Activated CD4-positive, alpha-beta T cell treated with anti-CD3 and anti-CD28 coated beads, Interleukin-2, amount 10 ng/mL, durations not matched to agents 24 days and 14 days (primary cell): ENCODE measurements around the gene AOC3. TPM values are rescaled to one million over a fixed set of nuclear protein-coding genes. Genes with fewer than 3 reads are reported as not detected.
"Not testable (repeated sequence)": the region's sequence is repeated elsewhere in the genome, so short reads cannot be mapped to it uniquely, and the experiment has no call there.

Experiments used
- DNase-seq: peaks from one replicate; pipeline ENCODE4 v3.0.0; 2022
- H3K27ac Mint-ChIP-seq: one replicate; pipeline ENCODE4 v1.8.0; 2022; ENCODE audit warnings: mild to moderate bottlenecking, mixed read lengths
- H3K27me3 Mint-ChIP-seq: one replicate; pipeline ENCODE4 v1.8.0; 2022; ENCODE audit warnings: mixed read lengths
- H3K36me3 Mint-ChIP-seq: one replicate; pipeline ENCODE4 v1.8.0; 2022; ENCODE audit warnings: low read depth, mild to moderate bottlenecking, mixed read lengths
- H3K4me1 Mint-ChIP-seq: one replicate; pipeline ENCODE4 v1.8.0; 2021; ENCODE audit warnings: mixed read lengths
- H3K4me3 Mint-ChIP-seq: one replicate; pipeline ENCODE4 v1.8.0; 2022; ENCODE audit warnings: mild to moderate bottlenecking, moderate library complexity, mixed read lengths
- H3K9me3 Mint-ChIP-seq: one replicate; pipeline ENCODE4 v1.8.0; 2021; ENCODE audit warnings: mixed read lengths
- intact Hi-C: fragments of 100-400 bp; cut with micrococcal nuclease; formaldehyde crosslinking; loops from one replicate; pipeline ENCODE4 v1.15.1; 2023
- total RNA-seq: library from RNA; stranded (reverse); gene quantifications from 2 replicates; pipeline ENCODE4 v1.2.3, GENCODE V29; 2022

AOC3 gene
- total RNA-seq, 1 donor from 2014 or later = 2.2 TPM

DNA sequence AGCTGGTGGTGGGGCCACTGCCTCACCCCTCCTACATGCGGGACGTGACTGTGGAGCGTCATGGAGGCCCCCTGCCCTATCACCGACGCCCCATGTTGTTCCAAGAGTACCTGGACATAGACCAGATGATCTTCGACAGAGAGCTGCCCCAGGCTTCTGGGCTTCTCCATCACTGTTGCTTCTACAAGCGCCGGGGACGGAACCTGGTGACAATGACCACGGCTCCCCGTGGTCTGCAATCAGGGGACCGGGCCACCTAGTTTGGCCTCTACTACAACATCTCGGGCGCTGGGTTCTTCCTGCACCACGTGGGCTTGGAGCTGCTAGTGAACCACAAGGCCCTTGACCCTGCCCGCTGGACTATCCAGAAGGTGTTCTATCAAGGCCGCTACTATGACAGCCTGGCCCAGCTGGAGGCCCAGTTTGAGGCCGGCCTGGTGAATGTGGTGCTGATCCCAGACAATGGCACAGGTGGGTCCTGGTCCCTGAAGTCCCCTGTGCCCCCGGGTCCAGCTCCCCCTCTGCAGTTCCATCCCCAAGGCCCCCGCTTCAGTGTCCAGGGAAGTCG lies 16.8 kb downstream of the AOC3 start:
- H3K27ac Mint-ChIP-seq, H3K36me3 Mint-ChIP-seq, intact Hi-C loops, H3K9me3 Mint-ChIP-seq, H3K4me1 Mint-ChIP-seq, DNase-seq, H3K4me3 Mint-ChIP-seq, H3K27me3 Mint-ChIP-seq: not testable (repeated sequence)

DNA sequence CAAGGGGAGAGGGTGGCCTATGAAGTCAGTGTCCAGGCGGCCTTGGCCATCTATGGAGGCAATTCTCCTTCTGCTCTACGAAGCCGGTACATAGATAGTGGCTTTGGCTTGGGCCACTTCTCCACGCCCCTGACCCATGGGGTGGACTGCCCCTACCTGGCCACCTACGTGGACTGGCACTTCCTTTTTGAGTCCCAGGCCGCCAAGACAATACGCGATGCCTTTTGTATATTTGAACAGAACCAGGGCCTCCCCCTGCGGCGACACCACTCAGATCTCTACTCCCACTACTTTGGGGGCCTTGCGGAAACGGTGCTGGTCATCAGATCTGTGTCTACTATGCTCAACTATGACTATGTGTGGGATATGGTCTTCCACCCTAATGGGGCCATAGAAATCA lies 17.3 kb downstream of the AOC3 start:
- H3K4me3 Mint-ChIP-seq = no peak overlapping the region
- no peaks in the 10 kb centered on the region for H3K4me1 Mint-ChIP-seq
- H3K9me3 Mint-ChIP-seq = no peaks in the 10 kb centered on the region
- intact Hi-C loops = no loop called here
- H3K27ac Mint-ChIP-seq = no peak overlapping the region
- no peak for DNase-seq
- no peaks in the 10 kb centered on the region for H3K36me3 Mint-ChIP-seq
- peaks cover 6% of the 10 kb centered on the region for H3K27me3 Mint-ChIP-seq

DNA sequence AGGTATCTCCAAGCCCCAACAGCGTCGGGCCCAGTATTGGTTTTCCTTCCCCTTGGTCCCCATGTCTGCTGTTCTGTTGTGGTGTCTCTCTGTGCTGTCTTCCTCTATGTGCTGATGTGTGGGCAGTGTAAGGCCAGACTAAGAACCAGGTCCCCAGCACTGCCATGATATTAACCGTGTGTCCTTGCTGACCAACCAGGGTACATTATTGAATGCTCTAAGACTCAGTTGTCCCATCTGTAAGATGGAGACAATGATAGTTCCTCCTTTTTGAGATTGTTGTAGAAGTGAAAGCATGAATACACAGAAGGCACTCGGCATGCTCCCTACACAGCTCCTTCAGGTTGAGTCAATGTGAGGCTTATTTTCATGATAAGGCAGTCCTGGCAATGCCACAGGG lies 20.6 kb downstream of the AOC3 start:
- no peak for DNase-seq
- H3K36me3 Mint-ChIP-seq = no peaks in the 10 kb centered on the region
- H3K4me1 Mint-ChIP-seq = no peaks in the 10 kb centered on the region
- no peak overlapping the region for H3K27ac Mint-ChIP-seq
- intact Hi-C loops = no loop called here
- H3K27me3 Mint-ChIP-seq = peaks cover 3% of the 10 kb centered on the region
- no peaks in the 10 kb centered on the region for H3K9me3 Mint-ChIP-seq
- H3K4me3 Mint-ChIP-seq = no peak overlapping the region

- H3K27me3 Mint-ChIP-seq = peaks cover 4% of the 10 kb centered on the region
- H3K36me3 Mint-ChIP-seq = no peaks in the 10 kb centered on the region
- no peak overlapping the region for H3K27ac Mint-ChIP-seq
- no peaks in the 10 kb centered on the region for H3K9me3 Mint-ChIP-seq
- H3K4me3 Mint-ChIP-seq = no peak overlapping the region
- DNase-seq = no peak
- no peaks in the 10 kb centered on the region for H3K4me1 Mint-ChIP-seq
- intact Hi-C loops = no loop called here
These were observed 21.4 kb downstream of the AOC3 start for GRCh38 chr17:42872251-42872965.

DNA sequence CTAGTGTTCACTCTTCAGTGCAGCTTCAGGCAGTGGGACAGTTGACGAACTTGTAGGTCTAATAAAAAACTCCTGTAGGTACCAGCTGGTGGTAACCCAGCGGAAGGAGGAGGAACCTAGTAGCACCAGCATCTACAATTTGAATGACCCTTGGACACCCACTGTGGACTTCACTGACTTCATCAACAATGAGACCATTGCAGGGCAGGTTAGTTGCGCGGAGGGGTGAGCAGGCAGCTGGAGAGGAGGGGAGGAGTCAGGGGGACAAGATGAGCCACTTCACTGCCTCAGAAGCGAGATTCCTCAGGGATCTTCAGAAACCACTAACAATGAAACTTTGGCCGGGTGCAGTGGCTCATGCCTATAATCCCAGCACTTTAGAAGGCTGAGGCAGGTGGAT lies 22.3 kb downstream of the AOC3 start:
- H3K4me3 Mint-ChIP-seq = no peak overlapping the region
- no peak overlapping the region for H3K27ac Mint-ChIP-seq
- no peak for DNase-seq
- H3K4me1 Mint-ChIP-seq = no peaks in the 10 kb centered on the region
- H3K9me3 Mint-ChIP-seq = no peaks in the 10 kb centered on the region
- no peaks in the 10 kb centered on the region for H3K36me3 Mint-ChIP-seq
- H3K27me3 Mint-ChIP-seq = peaks cover 4% of the 10 kb centered on the region
- intact Hi-C loops = no loop called here

DNA sequence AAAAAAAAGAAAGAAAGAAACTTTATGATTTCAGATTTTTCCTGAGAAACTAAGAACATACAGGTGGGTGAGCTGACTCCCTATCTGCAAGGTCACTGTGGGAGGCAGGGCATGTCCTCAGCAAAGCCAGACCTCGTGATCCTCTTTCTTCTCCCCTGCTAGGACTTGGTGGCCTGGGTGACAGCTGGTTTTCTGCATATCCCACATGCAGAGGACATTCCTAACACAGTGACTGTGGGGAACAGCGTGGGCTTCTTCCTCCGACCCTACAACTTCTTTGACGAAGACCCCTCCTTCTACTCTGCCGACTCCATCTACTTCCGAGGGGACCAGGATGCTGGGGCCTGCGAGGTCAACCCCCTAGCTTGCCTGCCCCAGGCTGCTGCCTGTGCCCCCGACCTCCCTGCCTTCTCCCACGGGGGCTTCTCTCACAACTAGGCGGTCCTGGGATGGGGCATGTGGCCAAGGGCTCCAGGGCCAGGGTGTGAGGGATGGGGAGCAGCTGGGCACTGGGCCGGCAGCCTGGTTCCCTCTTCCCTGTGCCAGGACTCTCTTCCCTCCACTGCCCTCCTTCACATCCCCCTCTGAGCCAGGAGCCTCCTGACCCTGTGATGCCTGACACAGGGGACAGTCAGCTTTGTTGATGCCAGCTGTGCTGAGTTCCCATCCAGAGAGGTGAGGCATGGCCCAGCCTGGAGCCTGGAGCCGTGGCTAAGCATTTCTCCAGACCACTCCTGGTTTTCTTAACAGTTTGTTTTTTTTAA lies 23.1 kb downstream of the AOC3 start:
- H3K9me3 Mint-ChIP-seq, intact Hi-C loops, H3K27ac Mint-ChIP-seq: not testable (repeated sequence)

DNA sequence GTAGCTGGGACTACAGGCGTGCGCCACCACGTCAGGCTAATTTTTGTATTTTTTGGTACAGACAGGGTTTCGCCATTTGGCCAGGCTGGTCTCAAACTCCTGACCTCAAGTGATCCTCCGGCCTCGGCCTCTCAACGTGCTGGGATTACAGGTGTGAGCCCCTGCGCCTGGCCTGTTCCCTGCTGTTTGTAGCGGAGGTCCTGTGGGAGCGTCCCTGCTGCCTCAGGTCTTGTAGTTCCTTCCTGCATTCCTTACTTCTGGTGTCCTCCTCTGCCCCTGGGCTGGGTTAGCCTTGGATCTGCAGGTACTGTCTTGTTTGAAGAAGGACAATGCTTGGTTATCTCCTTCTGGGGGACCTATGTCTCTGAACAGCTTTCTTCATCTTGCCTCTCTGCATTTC lies 26.0 kb downstream of the AOC3 start:
- H3K27me3 Mint-ChIP-seq = peaks cover 3% of the 10 kb centered on the region
- no peak overlapping the region for H3K4me3 Mint-ChIP-seq
- no peak overlapping the region for H3K27ac Mint-ChIP-seq
- DNase-seq = no peak
- no peaks in the 10 kb centered on the region for H3K4me1 Mint-ChIP-seq
- no peaks in the 10 kb centered on the region for H3K36me3 Mint-ChIP-seq
- H3K9me3 Mint-ChIP-seq = no peaks in the 10 kb centered on the region
- intact Hi-C loops = no loop called here

More for the DNA sequence above, 23.1 kb downstream of the AOC3 start:
- not testable (repeated sequence) for H3K4me1 Mint-ChIP-seq, DNase-seq, H3K4me3 Mint-ChIP-seq, H3K27me3 Mint-ChIP-seq, H3K36me3 Mint-ChIP-seq

DNA sequence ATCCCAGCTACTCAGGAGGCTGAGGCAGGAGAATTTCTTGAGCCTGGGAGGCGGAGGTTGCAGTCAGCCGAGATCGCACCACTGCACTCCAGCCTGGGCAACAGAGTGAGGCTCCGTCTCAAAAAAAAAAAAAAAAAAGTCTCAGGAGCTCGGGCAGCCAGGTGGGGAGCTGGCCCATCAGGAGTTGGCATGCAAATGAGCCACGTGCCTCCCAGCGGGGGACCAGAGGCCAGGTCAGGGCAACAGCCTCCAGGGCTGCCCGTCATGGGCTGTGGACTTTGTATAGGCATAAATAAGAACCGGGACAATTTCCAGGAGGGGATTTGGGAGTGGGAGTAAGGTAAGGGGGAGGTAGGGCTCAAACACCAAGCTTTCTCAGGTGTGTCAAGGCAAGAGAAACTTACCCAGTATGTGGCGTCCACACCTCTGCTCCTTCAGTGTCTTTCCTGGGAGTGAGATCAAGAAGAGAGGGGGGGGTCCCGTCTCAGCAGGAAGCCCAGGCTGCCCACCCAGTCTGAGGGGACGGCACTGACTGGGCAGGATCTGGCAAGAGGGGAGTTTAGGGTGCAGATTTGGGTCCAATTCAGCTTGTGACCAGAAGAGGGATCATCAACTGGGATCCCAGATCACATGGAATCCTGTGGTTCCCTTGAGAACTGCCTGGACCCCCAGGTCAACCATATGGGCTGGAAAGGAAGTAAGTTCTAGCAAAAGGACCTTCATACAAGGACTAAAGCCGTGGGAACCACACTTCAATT lies 27.3 kb downstream of the AOC3 start:
- Mint-ChIP-seq H3K4me3 (no peak overlapping the region), H3K36me3 (no peaks in the 10 kb centered on the region), H3K27ac (no peak overlapping the region), H3K9me3 (no peaks in the 10 kb centered on the region), H3K4me1 (no peaks in the 10 kb centered on the region), H3K27me3 (peaks cover 3% of the 10 kb centered on the region)
- no peak for DNase-seq
- intact Hi-C loops = no loop called here

GRCh38 chr17:42878924-42879595 lies 28.1 kb downstream of the AOC3 start:
- no peak overlapping the region for H3K4me3 Mint-ChIP-seq
- DNase-seq = no peak
- H3K27ac Mint-ChIP-seq = no peak overlapping the region
- peaks cover 3% of the 10 kb centered on the region for H3K27me3 Mint-ChIP-seq
- no peaks in the 10 kb centered on the region for H3K9me3 Mint-ChIP-seq
- intact Hi-C loops = no loop called here
- H3K4me1 Mint-ChIP-seq = no peaks in the 10 kb centered on the region
- H3K36me3 Mint-ChIP-seq = no peaks in the 10 kb centered on the region

DNA sequence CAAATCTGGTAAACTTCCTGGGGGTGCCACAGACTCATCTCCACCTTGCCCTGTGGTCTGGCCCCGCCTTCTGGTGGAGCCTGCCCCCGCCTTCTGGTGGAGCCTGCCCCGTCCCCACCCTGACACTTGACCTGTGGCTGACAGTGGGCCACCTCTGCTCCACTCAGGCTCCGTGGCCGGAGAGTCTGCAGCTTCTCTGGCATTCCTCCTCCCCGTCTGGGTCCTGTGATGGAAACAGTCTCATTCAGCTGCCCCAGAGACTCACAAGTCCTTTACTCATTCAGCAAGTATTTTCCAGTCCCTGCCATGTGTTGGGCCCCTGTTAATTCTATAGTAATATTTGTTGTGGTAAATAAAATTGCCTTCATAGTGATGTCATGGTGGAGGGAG lies 28.6 kb downstream of the AOC3 start:
- no peak overlapping the region for H3K4me3 Mint-ChIP-seq
- intact Hi-C loops = no loop called here
- H3K27ac Mint-ChIP-seq = no peak overlapping the region
- no peaks in the 10 kb centered on the region for H3K4me1 Mint-ChIP-seq
- no peaks in the 10 kb centered on the region for H3K36me3 Mint-ChIP-seq
- peaks cover 5% of the 10 kb centered on the region for H3K27me3 Mint-ChIP-seq
- H3K9me3 Mint-ChIP-seq = no peaks in the 10 kb centered on the region
- no peak for DNase-seq

GRCh38 chr17:42880776-42881310 lies 29.8 kb downstream of the AOC3 start:
- Mint-ChIP-seq H3K27me3 (peaks cover 5% of the 10 kb centered on the region), H3K4me1 (no peaks in the 10 kb centered on the region), H3K36me3 (no peaks in the 10 kb centered on the region), H3K4me3 (no peak overlapping the region), H3K27ac (no peak overlapping the region), H3K9me3 (no peaks in the 10 kb centered on the region)
- DNase-seq = no peak
- intact Hi-C loops = no loop called here

DNA sequence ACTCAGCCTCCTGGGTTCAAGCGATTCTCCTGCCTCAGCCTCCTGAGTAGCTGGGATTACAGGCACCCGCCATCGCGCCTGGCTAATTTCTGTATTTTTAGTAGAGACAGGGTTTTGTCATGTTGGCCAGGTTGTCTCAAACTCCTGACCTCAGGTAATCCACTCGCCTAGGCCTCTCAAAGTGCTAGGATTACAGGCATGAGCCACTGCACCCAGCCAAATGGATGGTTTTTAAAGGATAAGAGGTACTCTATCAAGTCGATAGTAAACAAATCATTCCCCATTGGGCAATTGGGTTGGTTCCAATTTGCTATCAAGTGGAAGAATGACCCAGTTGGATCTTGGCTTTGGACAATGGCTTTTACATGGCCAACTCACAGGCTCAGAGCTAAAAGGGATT lies 30.7 kb downstream of the AOC3 start:
- DNase-seq, H3K36me3 Mint-ChIP-seq, H3K27me3 Mint-ChIP-seq, H3K4me3 Mint-ChIP-seq, H3K9me3 Mint-ChIP-seq, H3K4me1 Mint-ChIP-seq, intact Hi-C loops, H3K27ac Mint-ChIP-seq: not testable (repeated sequence)

GRCh38 chr17:42882166-42882565 lies 31.2 kb downstream of the AOC3 start:
- intact Hi-C loops = no loop called here
- Mint-ChIP-seq H3K4me1 (peaks cover 2% of the 10 kb centered on the region), H3K27ac (no peak overlapping the region), H3K9me3 (no peaks in the 10 kb centered on the region), H3K27me3 (peaks cover 4% of the 10 kb centered on the region), H3K4me3 (no peak overlapping the region), H3K36me3 (no peaks in the 10 kb centered on the region)
- DNase-seq = no peak
